ENCODE measurements around the gene CDH13. TPM values are rescaled to one million over a fixed set of nuclear protein-coding genes. Genes with fewer than 3 reads are reported as not detected.

CDH13 gene
- total RNA-seq, 2 donors from 2014 or later, result 2.4 to 6.3 TPM

DNA sequence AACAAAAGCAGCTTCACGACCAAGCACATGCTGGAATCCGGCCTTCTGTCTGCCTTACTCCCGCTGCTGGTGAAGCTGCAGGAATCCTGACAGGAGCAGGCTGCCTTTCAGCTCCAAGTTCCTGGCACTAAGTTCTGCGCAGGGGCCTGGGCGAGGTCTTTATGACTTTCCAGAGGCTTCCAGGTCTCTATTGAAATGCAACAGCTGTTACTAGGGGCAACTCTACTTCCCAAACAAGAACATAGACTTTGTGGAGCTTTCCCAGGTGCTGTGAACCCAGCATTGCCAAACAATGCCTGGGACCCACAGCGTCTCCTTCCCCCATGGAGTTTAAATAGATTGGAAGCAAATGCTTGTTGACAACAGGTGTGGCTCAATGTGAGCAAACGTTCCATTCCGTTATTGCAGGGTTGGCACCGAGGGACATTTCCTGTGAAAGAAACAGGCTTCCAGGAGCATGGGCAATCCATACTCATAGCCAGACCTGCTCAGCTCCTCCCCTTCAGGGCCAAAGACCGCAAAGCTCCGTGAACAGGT is 156.0 kb downstream of the CDH13 start:
- Histone ChIP-seq H3K9me3 (no peaks in the 10 kb centered on the region), H3K9ac (ENCODE audit: low read depth in 2 of 2, low read length in 2 of 2) (no peak overlapping the region), H3K27ac (peak overlapping the region; percentile 68), H3K27me3 (no peaks in the 10 kb centered on the region), H3K4me3 (no peak overlapping the region), H3K36me3 (no peaks in the 10 kb centered on the region), H3K4me1 (peaks cover 8% of the 10 kb centered on the region)
- peak; percentile 83 for DNase-seq
- TF ChIP-seq, protein P1, sequence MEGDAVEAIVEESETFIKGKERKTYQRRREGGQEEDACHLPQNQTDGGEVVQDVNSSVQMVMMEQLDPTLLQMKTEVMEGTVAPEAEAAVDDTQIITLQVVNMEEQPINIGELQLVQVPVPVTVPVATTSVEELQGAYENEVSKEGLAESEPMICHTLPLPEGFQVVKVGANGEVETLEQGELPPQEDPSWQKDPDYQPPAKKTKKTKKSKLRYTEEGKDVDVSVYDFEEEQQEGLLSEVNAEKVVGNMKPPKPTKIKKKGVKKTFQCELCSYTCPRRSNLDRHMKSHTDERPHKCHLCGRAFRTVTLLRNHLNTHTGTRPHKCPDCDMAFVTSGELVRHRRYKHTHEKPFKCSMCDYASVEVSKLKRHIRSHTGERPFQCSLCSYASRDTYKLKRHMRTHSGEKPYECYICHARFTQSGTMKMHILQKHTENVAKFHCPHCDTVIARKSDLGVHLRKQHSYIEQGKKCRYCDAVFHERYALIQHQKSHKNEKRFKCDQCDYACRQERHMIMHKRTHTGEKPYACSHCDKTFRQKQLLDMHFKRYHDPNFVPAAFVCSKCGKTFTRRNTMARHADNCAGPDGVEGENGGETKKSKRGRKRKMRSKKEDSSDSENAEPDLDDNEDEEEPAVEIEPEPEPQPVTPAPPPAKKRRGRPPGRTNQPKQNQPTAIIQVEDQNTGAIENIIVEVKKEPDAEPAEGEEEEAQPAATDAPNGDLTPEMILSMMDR (IDR thresholded peaks at IDR 0.05), result no peak
- intact Hi-C loops (cut with DNase I), result no loop called here

DNA sequence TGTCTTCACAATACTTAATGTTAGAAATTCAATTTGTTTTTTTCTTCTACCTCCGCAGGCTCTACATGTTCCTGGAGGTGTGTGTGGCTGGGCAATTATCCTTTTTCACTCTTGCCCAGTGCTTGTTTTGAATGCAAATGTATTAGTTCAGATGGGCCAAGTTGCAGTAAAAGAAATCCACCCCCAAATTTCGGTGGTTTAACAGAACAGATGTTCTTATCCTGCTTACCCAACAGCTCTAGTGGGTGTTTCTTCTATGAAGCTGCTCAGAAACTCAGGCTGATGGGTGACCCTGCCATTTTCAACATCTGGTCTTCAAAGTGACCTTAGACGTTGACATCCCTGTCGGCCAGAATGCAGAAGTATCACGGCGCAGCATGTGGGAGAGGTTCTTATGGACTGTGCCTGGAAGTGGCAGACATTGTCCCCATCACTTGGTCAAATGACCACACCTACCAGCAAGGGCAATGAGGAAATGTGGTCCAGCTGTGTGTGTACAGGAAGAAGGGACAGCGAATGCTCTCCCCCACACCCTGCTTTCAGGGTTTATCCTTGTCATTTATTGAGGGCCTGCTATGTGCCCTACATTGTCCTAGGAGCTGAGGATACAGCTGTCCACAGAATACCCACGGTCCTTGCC is 157.3 kb downstream of the CDH13 start:
- Histone ChIP-seq H3K36me3 (no peaks in the 10 kb centered on the region), H3K9me3 (no peaks in the 10 kb centered on the region), H3K4me1 (peaks cover 8% of the 10 kb centered on the region), H3K27me3 (no peaks in the 10 kb centered on the region), H3K4me3 (no peak overlapping the region), H3K9ac (ENCODE audit: low read depth in 2 of 2, low read length in 2 of 2) (no peak overlapping the region), H3K27ac (peak overlapping the region; percentile 68)
- TF ChIP-seq, protein P1 (IDR thresholded peaks at IDR 0.05), result no peak
- intact Hi-C loops (cut with DNase I), result no loop called here
- DNase-seq, result peak; percentile 63

DNA sequence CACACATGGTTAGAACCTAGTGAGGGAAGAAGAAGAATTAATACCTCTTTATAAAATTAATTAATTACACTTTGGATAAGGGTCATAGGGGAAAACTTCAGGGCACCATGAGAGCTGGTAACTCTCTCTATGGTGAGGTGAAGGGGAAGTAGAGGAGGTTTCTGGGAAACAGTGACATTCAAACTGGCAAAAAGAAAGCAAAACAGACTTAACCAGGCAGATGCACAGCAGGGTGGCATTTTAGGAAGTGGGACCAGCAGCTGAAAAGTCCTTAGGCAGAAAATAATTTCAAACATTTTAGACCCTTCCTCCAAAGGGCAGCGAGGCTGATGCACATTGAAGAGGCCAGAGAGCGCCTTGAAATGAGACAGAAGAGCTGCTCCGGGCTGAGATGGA is 157.8 kb downstream of the CDH13 start:
- Histone ChIP-seq H3K4me1 (peaks cover 8% of the 10 kb centered on the region), H3K27ac (peak overlapping the region; percentile 68), H3K9ac (ENCODE audit: low read depth in 2 of 2, low read length in 2 of 2) (no peak overlapping the region), H3K36me3 (no peaks in the 10 kb centered on the region), H3K27me3 (no peaks in the 10 kb centered on the region), H3K4me3 (no peak overlapping the region), H3K9me3 (no peaks in the 10 kb centered on the region)
- DNase-seq, result no peak
- intact Hi-C loops (cut with DNase I), result no loop called here
- TF ChIP-seq, protein P1 (IDR thresholded peaks at IDR 0.05), result no peak

DNA sequence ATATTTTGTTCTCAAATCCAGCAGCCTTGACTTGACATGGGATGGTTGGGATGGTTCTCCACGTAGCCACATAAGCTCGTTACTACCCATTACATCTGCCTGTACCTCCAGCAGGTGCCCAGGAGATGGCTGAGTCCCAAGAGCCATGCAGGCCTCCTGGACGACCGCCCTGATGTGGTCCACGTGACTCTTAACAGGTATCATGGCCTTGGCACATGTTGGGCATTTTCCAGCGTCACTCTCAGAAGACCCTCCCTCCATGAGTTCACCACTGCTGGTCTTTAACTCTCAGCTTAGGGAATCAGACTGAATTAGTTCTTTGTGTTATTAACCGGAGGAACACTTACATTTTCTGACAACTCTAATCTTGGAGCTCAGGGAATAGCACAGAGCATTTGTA is 161.5 kb downstream of the CDH13 start:
- DNase-seq, result no peak
- no peaks in the 10 kb centered on the region for H3K4me1 ChIP-seq

DNA sequence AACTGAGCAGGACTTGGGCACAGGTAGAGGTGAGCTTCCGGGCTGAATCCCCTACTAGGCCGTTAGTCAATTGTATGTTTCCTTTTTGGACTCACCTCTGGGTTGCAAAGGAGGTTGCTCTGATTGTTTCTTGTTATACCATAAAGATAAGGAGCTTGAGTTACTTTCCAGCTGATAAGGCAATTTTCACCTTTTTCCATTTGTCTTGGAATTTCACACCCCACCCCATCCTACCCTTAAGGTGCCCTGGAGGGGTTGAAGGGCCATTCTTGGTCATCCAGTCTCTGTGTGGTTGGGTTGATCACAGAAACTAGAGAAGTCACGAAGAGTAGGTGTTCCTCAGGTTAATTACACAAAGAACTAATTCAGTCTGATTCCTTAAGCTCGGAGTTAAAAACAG is 162.2 kb downstream of the CDH13 start:
- no peak overlapping the region for H3K4me3 ChIP-seq
- TF ChIP-seq, protein P1 (IDR thresholded peaks at IDR 0.05), result no peak
- no peak overlapping the region for H3K27ac ChIP-seq
- DNase-seq, result no peak
- H3K36me3 ChIP-seq, result no peaks in the 10 kb centered on the region
- intact Hi-C loops (cut with DNase I), result no loop called here
- no peak overlapping the region for H3K9ac ChIP-seq (ENCODE audit: low read depth in 2 of 2, low read length in 2 of 2)
- H3K27me3 ChIP-seq, result no peaks in the 10 kb centered on the region
- no peaks in the 10 kb centered on the region for H3K4me1 ChIP-seq
- no peaks in the 10 kb centered on the region for H3K9me3 ChIP-seq

More for the DNA sequence above, 161.5 kb downstream of the CDH13 start:
- intact Hi-C loops (cut with DNase I), result no loop called here
- Histone ChIP-seq H3K27me3 (no peaks in the 10 kb centered on the region), H3K27ac (no peak overlapping the region), H3K36me3 (no peaks in the 10 kb centered on the region), H3K9ac (ENCODE audit: low read depth in 2 of 2, low read length in 2 of 2) (no peak overlapping the region), H3K4me3 (no peak overlapping the region), H3K9me3 (no peaks in the 10 kb centered on the region)
- TF ChIP-seq, protein P1 (IDR thresholded peaks at IDR 0.05), result no peak
